Measurements from ENCODE around the gene PRPH. TPM values are rescaled to one million over a fixed set of nuclear protein-coding genes. Genes with fewer than 3 reads are reported as not detected.
A peak's percentile ranks its signal among the peaks of the same experiment; 100 is the strongest.
"Not testable (repeated sequence)": the region's sequence is repeated elsewhere in the genome, so short reads cannot be mapped to it uniquely, and the experiment has no call there.

PRPH gene
- total RNA-seq, 1 donor from 2014 or later = 17.2 TPM

DNA sequence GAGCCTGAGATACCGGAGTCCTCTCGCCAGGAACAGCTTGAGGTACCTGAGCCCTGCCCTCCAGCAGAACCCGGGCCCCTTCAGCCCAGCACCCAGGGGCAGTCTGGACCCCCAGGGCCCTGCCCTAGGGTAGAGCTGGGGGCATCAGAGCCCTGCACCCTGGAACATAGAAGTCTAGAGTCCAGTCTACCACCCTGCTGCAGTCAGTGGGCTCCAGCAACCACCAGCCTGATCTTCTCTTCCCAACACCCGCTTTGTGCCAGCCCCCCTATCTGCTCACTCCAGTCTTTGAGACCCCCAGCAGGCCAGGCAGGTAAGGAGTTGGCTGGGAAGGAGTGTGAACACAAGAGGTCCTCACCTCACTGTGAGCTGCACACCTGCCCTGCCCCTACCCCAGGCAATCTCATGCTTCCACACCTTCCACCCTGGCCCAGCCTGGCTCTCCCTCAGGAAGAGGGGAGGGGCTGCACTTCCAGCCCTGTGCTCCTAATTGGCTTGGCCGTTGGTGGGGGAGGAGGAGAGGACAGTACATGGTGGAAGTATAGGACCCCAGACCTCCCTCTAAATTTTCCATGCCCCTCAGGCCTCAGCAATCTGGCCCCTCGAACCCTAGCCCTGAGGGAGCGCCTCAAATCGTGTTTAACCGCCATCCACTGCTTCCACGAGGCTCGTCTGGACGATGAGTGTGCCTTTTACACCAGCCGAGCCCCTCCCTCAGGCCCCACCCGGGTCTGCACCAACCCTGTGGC, 35.9 kb downstream of the PRPH start:
- TF ChIP-seq POLR2A (IDR thresholded peaks at IDR 0.05) = no peak
- TF ChIP-seq, protein P1, sequence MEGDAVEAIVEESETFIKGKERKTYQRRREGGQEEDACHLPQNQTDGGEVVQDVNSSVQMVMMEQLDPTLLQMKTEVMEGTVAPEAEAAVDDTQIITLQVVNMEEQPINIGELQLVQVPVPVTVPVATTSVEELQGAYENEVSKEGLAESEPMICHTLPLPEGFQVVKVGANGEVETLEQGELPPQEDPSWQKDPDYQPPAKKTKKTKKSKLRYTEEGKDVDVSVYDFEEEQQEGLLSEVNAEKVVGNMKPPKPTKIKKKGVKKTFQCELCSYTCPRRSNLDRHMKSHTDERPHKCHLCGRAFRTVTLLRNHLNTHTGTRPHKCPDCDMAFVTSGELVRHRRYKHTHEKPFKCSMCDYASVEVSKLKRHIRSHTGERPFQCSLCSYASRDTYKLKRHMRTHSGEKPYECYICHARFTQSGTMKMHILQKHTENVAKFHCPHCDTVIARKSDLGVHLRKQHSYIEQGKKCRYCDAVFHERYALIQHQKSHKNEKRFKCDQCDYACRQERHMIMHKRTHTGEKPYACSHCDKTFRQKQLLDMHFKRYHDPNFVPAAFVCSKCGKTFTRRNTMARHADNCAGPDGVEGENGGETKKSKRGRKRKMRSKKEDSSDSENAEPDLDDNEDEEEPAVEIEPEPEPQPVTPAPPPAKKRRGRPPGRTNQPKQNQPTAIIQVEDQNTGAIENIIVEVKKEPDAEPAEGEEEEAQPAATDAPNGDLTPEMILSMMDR (IDR thresholded peaks at IDR 0.05) = no peak
- no peak for TF ChIP-seq POLR2AphosphoS5 (IDR thresholded peaks at IDR 0.05; ENCODE audit: insufficient read depth in 1 of 2, low read depth in 1 of 2)
- Histone ChIP-seq H3K4me3 (no peak overlapping the region), H3K9me3 (no peaks in the 10 kb centered on the region), H3K27ac (no peak overlapping the region), H3K27me3 (peaks cover 4% of the 10 kb centered on the region), H3K4me1 (peaks cover 27% of the 10 kb centered on the region), H3K36me3 (no peaks in the 10 kb centered on the region)
- intact Hi-C loops (cut with DNase I) = no loop called here
- DNase-seq (ENCODE audit: extremely low spot score in 2 of 2) = no peak

DNA sequence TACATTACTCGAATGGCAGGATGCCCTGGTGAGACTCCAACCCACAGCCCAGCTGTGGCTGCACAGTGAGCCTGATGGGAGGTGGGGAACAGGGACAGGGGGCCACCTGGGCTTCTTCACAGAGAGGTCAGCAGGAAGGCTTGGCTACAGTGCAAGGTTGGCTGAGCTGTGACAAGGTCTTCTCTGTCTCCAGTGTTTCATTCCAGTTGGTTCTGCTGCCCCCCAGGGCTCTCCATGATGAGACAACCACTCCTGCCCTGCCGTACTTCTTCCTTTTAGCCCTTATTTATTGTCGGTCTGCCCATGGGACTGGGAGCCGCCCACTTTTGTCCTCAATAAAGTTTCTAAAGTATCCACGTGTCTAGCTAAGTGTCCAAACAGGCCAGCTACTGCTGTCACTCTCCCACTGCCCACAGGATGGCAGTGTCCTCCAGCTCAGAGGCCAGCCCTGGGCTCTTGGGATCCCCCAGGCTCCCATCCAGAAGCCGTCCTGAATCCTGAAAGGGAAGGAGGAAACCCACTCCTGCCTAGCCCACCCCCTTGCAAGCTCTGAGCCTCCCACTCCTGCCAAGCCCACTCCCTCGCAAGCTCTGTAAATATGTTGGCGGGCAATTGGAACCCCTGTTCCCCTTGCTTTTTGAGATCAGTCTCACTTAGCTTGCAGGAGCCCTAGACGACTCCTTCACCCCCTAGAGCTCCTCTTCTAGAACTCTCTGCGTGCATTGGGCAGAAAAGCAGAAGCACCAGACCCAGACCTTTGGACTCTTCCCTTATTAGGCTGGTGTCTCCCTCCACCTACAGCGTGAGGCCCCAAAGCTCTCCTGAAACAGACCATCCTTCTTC, 36.7 kb downstream of the PRPH start:
- DNase-seq (ENCODE audit: extremely low spot score in 2 of 2) = peak; percentile 88 to 94
- Histone ChIP-seq H3K4me1 (peaks cover 33% of the 10 kb centered on the region), H3K9me3 (no peaks in the 10 kb centered on the region), H3K27ac (no peak overlapping the region), H3K27me3 (peaks cover 12% of the 10 kb centered on the region), H3K4me3 (no peak overlapping the region), H3K36me3 (no peaks in the 10 kb centered on the region)
- TF ChIP-seq POLR2A (IDR thresholded peaks at IDR 0.05) = no peak
- TF ChIP-seq, protein P1 (IDR thresholded peaks at IDR 0.05) = peak; percentile 61 to 66 (median 62)
- peak; percentile 10 to 51 for TF ChIP-seq POLR2AphosphoS5 (IDR thresholded peaks at IDR 0.05; ENCODE audit: insufficient read depth in 1 of 2, low read depth in 1 of 2)
- intact Hi-C loops (cut with DNase I) = no loop called here

DNA sequence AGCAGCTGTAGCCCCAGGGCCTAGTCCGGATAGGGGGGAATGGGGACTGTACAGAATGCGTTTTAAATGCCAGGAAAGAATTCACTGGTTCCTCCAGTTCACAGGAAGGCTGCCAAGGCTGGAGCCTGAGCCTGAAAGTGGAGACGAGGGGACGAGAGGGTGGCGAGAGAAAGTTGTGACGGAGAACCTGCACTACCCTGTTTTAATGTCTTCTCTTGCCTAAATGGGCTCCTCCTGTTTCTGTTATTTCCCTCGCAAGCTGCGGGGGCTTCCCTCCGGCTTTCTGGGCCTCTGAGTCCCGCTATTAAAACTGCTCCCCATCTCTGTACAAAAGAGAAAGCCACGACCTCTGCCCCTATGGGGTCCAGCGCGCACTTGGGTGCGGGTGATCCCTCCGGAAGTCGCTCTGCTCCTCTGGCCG, 37.5 kb downstream of the PRPH start:
- DNase-seq (ENCODE audit: extremely low spot score in 2 of 2) = peak in 1 of 2 donors; percentile 79
- Histone ChIP-seq H3K27me3 (peaks cover 13% of the 10 kb centered on the region), H3K4me1 (peaks cover 41% of the 10 kb centered on the region), H3K36me3 (no peaks in the 10 kb centered on the region), H3K9me3 (no peaks in the 10 kb centered on the region), H3K4me3 (peak overlapping the region in 1 of 2 donors; percentile 24), H3K27ac (peak overlapping the region; percentile 13)
- intact Hi-C loops (cut with DNase I) = no loop called here
- TF ChIP-seq POLR2A (IDR thresholded peaks at IDR 0.05) (no peak), POLR2AphosphoS5 (IDR thresholded peaks at IDR 0.05; ENCODE audit: insufficient read depth in 1 of 2, low read depth in 1 of 2) (no peak)
- TF ChIP-seq, protein P1 (IDR thresholded peaks at IDR 0.05) = no peak

DNA sequence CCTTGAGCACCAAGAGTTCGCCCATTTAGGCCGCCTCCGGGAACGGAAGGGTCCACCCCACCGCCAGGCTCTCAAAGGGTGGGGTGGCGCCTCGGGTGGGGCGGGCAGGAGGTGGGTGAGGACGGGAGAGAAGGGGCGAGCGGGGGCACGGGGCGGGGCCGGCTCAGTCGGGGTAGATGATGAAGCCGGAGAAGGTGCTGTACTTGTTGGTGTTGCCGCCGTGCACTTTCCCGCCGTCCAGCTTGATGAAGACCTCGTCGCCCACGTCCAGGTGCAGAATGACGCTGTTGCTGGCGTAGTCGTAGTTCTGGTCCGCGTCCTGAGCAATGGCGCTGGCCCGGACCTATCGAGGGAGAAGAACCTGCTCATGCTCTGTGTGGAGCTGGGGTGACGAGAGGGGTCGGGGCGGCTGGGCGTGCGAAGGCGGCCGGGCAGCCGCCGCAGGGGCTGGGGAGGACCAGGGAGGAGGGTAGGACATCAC, 38.0 kb downstream of the PRPH start:
- Histone ChIP-seq H3K27me3 (peaks cover 13% of the 10 kb centered on the region), H3K36me3 (no peaks in the 10 kb centered on the region), H3K4me1 (peaks cover 42% of the 10 kb centered on the region), H3K9me3 (no peaks in the 10 kb centered on the region), H3K27ac (peak overlapping the region; percentile 13), H3K4me3 (peak overlapping the region in 1 of 2 donors; percentile 24)
- TF ChIP-seq POLR2AphosphoS5 (IDR thresholded peaks at IDR 0.05; ENCODE audit: insufficient read depth in 1 of 2, low read depth in 1 of 2) (no peak), POLR2A (IDR thresholded peaks at IDR 0.05) (no peak)
- TF ChIP-seq, protein P1 (IDR thresholded peaks at IDR 0.05) = no peak
- DNase-seq (ENCODE audit: extremely low spot score in 2 of 2) = peak in 1 of 2 donors; percentile 83
- intact Hi-C loops (cut with DNase I) = no loop called here

DNA sequence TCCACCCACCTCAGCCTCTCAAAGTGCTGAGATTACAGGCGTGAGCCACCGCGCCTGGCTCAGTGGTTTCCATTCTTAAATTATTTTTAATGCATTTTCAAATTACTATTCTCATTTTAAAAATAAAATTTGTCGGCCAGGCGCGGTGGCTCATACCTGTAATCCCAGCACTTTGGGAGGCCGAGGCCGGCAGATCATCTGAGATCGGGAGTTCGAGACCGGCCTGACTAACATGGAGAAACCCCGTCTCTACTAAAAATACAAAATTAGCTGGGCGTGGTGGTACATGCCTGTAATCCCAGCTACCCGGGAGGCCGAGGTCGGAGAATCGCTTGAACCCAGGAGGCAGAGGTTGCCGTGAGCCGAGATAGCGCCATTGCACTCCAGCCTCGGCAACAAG, 38.8 kb downstream of the PRPH start:
- H3K4me3 ChIP-seq; H3K27ac ChIP-seq; H3K36me3 ChIP-seq; H3K9me3 ChIP-seq; DNase-seq (ENCODE audit: extremely low spot score in 2 of 2); intact Hi-C loops (cut with DNase I): not testable (repeated sequence)
- peaks cover 13% of the 10 kb centered on the region for H3K27me3 ChIP-seq
- H3K4me1 ChIP-seq = peaks cover 42% of the 10 kb centered on the region

Measured in vagina (tissue), 2 donors.